ENCODE data around the gene PFKP.
A peak's percentile ranks its signal among the peaks of the same experiment; 100 is the strongest.

PFKP gene

GRCh38 chr10:3067118-3067858 lies at the start of gene PFKP:
PFKP (plus strand) TSS chr10:3067548; CDS start chr10:3067596, 48 bp downstream.
- CTCF ChIA-PET: no interaction called here

GRCh38 chr10:3018247-3018646 lies 49.1 kb upstream of the PFKP start:
- POLR2A ChIA-PET (ENCODE audit: low non-redundant PET): no interaction called here
- no peak overlapping the region for H3K27ac ChIP-seq
- CTCF ChIA-PET: no interaction called here
- no peak for TF ChIP-seq CTCF (conservative IDR thresholded peaks at IDR 0.05; ENCODE audit: low read depth)
- DNase-seq (ENCODE audit: low spot score): no peak

More at GRCh38 chr10:3067118-3067858, at the start of gene PFKP:
- DNase-seq (ENCODE audit: low spot score): peak; percentile 41
- peak within 1 kb of the TSS; percentile 76 for H3K27ac ChIP-seq
- TF ChIP-seq CTCF (conservative IDR thresholded peaks at IDR 0.05; ENCODE audit: low read depth): no peak
- POLR2A ChIA-PET (ENCODE audit: low non-redundant PET): no interaction called here

GRCh38 chr10:3020311-3020710 lies 47.0 kb upstream of the PFKP start:
- ChIA-PET CTCF (no interaction called here), POLR2A (ENCODE audit: low non-redundant PET) (no interaction called here)
- no peak for TF ChIP-seq CTCF (conservative IDR thresholded peaks at IDR 0.05; ENCODE audit: low read depth)
- H3K27ac ChIP-seq: no peak overlapping the region
- DNase-seq (ENCODE audit: low spot score): no peak

GRCh38 chr10:3020881-3021280 lies 46.5 kb upstream of the PFKP start:
- CTCF ChIA-PET: no interaction called here

GRCh38 chr10:3022027-3022426 lies 45.3 kb upstream of the PFKP start:
- CTCF ChIA-PET: interaction anchor here (0.8 kb wide), 1 partner anchor 94 kb away, joined by 4 read pairs; no protein-coding TSS in a partner anchor
- no peak for DNase-seq (ENCODE audit: low spot score)

More at GRCh38 chr10:3020881-3021280, 46.5 kb upstream of the PFKP start:
- POLR2A ChIA-PET (ENCODE audit: low non-redundant PET): no interaction called here
- no peak for TF ChIP-seq CTCF (conservative IDR thresholded peaks at IDR 0.05; ENCODE audit: low read depth)
- H3K27ac ChIP-seq: no peak overlapping the region
- no peak for DNase-seq (ENCODE audit: low spot score)

GRCh38 chr10:3023892-3024291 lies 43.5 kb upstream of the PFKP start:
- ChIA-PET POLR2A (ENCODE audit: low non-redundant PET) (no interaction called here), CTCF (interaction anchor here (0.8 kb wide), 1 partner anchor 11 kb away, joined by 3 read pairs; no protein-coding TSS in a partner anchor)
- no peak for DNase-seq (ENCODE audit: low spot score)
- H3K27ac ChIP-seq: no peak overlapping the region
- TF ChIP-seq CTCF (conservative IDR thresholded peaks at IDR 0.05; ENCODE audit: low read depth): no peak

More at GRCh38 chr10:3022027-3022426, 45.3 kb upstream of the PFKP start:
- POLR2A ChIA-PET (ENCODE audit: low non-redundant PET): no interaction called here
- TF ChIP-seq CTCF (conservative IDR thresholded peaks at IDR 0.05; ENCODE audit: low read depth): no peak
- H3K27ac ChIP-seq: no peak overlapping the region

All from RWPE1 (cell line).